ENCODE results near the gene RAB22A.
"Not testable (repeated sequence)": the region's sequence is repeated elsewhere in the genome, so short reads cannot be mapped to it uniquely, and the experiment has no call there.

Gene RAB22A

DNA sequence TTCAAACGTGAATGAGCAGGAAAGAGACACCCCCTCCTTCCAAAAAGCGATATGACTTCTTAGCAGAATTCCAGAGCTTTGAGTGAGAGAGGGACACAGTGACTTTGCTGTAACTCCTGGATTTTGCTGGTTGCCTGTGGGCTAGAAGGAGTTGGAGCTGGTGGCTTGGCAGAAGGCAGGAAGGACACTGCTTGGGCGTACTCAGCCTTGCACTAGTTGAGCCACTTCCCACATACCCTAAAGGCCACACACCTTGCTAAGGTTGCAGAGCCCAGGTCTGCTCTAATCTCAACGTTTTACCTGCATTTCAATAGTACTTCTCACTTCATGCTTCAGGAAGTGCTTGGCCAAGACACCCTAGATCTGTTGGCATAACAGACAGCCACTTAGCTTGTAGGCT lies 30.6 kb downstream of the RAB22A start:
- DNase-seq (ENCODE audit: insufficient read length, low spot score), result no peak
- FAIRE-seq, result peak; percentile 85

DNA sequence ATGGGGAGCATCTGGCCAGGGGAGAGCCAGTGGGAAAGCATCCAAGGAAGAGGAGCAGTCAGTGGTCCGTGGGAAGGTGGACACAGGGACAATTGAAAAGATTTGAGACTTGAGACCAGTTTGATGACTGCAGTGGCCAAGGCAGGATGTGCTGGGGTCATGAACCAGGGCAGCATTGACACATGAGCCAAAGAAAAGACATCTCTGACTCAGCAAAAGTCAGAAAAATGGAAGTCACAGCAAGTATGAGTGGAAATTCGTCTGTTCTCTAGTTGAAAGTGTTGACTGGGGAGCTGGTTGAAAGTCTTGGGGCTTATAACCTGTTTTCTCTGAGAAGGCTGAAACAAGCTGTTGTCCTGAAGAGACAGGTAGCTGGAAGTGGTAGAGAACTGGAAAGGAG lies 31.3 kb downstream of the RAB22A start:
- FAIRE-seq (peak; percentile 92), DNase-seq (ENCODE audit: insufficient read length, low spot score) (peak; percentile 56)

DNA sequence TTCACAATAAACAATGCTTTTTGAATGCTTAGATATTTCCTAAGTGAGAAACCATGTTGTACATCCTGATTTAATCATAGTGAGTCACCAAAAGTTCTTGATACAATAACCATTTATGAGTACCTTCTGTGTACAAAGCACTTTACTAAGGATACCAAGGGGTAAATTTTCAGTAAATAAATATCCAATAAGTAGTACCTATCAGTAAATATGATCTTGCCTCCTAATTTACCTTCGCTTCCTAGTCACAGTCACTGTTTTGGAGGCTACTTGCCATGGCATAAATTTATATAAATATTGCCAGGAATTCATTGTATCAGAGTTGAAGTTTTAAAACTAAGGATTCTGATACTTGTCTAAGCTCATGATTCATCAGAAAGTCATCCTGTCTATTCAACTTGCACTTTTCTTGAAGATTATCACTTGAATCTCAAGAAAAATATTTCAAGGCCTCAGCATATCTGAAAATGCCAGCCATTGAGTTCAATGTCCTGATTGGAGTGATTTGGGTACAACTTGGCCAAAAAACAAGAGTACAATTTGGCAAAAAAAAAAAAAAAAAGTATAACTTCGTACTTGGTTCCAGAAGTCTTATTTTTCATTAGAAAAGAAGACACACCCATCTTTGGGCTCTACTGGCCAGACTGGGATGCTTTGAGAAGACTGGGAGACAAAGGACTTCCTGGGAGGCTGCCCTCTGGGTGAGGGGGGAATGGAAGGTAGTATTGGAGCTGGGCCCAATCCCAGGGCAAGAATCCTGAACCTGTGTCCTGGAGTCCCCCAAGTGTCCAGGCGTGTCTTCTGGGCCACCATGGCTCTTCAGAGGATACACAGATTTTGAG lies 32.8 kb downstream of the RAB22A start:
- DNase-seq (ENCODE audit: insufficient read length, low spot score) (peak; percentile 93), FAIRE-seq (peak; percentile 31)

GRCh38 chr20:58344741-58345140 lies 35.2 kb downstream of the RAB22A start:
- DNase-seq (ENCODE audit: insufficient read length, low spot score) (no peak), FAIRE-seq (no peak)

GRCh38 chr20:58349570-58349969 lies 40.1 kb downstream of the RAB22A start:
- peak; percentile 91 for FAIRE-seq
- DNase-seq (ENCODE audit: insufficient read length, low spot score), result peak; percentile 97

- DNase-seq (ENCODE audit: insufficient read length, low spot score) (no peak), FAIRE-seq (peak; percentile 91)
Observed at GRCh38 chr20:58352468-58352867, 43.0 kb downstream of the RAB22A start.

- DNase-seq (ENCODE audit: insufficient read length, low spot score) (no peak), FAIRE-seq (no peak)
Observed at GRCh38 chr20:58359441-58359840, 49.9 kb downstream of the RAB22A start.

DNA sequence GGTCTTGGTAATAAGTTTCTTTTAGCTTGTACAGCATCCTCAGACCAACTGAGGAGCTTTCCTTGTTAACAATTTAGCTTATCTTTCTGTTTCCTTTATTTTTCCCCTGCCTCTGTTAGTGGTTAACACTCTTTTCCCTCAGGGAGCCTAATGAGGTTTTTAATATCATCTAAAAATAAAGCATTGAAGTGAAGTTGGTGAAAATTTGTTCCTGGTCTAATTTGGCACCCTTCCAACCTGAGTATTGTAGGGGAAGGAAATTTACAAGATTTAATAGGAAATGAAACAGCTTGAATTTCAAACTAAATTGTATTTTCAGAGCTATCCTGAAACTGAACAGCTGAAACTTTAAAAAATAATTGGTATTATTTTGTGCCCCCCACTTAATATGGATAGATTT lies 51.4 kb downstream of the RAB22A start:
- FAIRE-seq (peak; percentile 54), DNase-seq (ENCODE audit: insufficient read length, low spot score) (no peak)

DNA sequence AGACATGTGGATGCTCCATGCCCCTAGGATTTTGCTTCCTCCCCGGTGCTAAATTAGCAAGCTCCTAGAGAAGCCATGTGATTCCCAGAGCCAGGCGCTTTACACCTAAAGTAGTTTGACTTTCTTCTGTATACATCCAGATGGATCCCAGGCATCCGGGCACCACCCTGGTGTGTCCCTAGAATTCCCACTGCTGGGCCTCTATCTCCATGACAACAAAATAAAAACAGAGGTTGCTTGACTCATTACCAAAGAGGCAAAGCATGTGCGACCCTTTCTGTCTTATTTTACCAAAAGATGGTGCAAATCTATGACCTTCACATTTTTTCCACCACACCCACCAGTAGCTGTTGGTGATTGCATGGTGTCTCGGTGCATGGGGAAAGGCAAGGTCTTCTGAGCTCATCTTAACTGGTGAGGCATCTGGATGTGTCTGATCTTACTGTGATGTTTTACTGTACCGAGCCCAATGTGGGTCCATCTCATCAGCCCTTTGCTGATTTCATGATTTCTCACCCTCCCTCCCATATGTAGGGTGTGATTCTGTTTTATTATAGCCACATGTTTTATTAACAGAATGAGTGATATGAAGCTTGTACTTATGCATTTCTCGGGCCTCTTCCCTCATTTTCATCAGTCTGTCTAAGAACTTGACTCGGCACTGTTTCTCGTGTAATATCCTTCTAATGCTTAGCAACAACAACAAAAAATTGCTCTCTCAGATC lies 52.1 kb downstream of the RAB22A start:
- DNase-seq (ENCODE audit: insufficient read length, low spot score) (no peak), FAIRE-seq (peak; percentile 96)

GRCh38 chr20:58362206-58362516 lies 52.6 kb downstream of the RAB22A start:
- no peak for DNase-seq (ENCODE audit: insufficient read length, low spot score)
- no peak for FAIRE-seq

GRCh38 chr20:58362970-58363369 lies 53.5 kb downstream of the RAB22A start:
- DNase-seq (ENCODE audit: insufficient read length, low spot score), result no peak
- FAIRE-seq, result no peak

- FAIRE-seq (peak; percentile 89), DNase-seq (ENCODE audit: insufficient read length, low spot score) (no peak)
Observed at GRCh38 chr20:58366866-58367265, 57.4 kb downstream of the RAB22A start.

DNA sequence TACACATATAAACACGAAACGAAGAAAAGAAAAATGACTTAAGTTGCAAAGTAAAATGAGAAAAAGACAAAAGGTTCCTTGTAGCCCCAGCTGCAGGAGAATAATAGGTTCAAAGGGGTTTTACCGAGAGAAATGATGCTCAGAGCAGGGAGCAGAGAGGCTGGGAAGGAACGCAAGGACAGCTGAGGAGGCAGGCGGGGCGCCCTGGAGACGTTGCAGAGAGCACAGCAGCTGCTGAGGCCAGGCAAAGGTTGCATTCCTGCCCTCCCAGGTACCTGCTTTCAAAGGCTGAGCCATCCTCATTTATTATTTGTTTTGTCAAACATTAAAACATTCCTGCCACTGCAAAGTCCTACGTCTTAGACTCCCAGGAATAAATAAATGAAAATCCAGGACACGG lies 63.3 kb downstream of the RAB22A start:
- no peak for DNase-seq (ENCODE audit: insufficient read length, low spot score)
- peak; percentile 69 for FAIRE-seq

DNA sequence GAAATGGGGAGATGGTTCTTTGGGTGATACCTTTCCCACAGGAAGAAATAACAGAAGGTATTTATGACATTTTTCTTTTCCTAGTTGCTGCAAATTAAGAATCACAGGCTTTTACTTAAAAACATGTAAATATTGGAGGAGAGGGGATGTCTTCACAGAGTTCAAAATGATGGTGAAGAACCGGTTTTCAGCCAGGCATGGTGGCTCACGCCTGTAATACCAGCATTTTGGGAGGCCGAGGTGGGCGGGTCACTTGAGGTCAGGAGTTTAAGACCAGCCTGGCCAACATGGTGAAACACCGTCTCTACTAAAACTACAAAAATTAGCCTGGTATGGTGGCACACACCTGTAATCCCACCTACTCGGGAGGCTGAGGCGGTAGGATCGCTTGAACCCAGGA lies 63.8 kb downstream of the RAB22A start:
- not testable (repeated sequence) for FAIRE-seq; DNase-seq (ENCODE audit: insufficient read length, low spot score)

DNA sequence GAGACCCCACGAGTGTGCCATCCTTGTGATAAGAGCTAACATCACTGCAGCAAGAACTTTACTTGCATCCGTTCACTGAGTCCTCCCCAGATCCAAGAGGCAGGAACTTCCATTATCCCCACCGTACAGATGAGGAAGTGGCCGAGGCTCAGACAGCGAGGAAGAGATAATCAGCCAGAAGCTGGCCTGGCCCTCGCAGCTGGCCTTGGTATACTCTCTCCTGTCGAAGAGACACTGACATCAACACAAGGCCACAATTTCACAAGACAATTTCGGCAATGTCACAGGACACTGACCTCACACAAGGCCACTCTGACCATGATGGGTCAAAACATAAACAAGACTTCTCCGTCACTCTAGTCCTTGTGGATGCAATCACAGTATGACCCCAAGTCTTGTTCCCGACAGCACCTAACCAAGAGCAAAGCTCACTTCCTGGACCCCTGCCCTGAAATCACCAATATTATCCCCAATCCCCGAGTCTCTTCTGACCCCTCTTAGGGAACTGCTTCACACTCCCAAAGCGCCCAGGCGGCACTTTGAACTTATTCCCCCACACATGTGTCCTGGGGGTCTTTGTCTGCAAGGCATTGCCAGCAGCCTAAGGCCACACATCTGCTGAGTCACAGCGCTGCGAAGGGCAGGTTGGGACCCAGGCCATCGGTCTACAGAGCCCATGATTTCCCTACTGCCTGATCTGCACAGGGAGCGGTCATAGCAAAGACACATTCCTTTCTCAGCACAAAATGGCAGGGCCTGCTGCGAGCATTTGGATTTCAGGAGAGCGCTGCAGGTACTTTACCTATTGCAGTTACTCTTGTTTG lies 64.7 kb downstream of the RAB22A start:
- peak; percentile 96 for FAIRE-seq
- DNase-seq (ENCODE audit: insufficient read length, low spot score), result no peak

DNA sequence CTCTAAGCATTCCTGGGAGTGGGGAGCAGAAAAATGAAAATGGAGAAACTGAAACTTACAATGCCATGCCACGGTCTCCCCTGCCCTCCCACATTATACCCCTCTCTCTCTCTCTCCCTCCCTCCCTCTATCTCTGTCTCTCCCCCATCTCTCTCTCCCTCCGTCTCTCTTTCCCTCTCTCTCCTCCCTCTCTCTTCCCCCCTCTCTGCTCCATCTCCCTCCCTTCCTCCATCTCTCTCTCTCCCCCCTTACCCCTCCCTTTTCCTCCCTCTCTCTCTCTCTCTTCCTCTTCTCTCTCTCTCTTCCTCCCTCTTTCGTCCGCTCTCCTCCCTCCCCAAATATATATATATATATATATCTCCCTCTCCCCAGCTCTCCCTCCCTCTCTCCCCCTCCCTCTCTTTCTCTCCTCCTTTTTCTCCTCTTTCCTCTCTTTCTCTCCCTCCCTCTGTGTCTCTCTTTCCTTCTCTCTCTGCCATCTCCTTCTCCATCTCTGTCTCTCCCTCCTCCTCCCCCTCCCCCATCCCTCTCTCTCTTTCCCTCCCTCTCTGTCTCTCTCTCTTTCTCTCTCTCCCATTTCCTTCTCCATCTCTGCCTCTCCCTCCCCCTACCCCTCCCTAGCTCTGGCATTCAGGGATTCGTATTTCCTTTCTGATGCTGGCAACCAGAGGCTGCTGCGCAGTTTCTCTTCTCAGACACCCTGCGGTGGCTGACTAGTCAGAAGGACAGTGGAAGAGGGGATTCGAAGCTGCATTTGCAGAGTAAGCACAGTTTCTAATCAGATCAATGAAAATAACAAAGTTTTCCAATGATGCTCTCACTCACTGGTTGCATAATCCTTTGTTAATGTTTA lies 65.6 kb downstream of the RAB22A start:
- peak; percentile 72 for FAIRE-seq
- no peak for DNase-seq (ENCODE audit: insufficient read length, low spot score)

GRCh38 chr20:58375759-58376352 lies 66.3 kb downstream of the RAB22A start:
- DNase-seq (ENCODE audit: insufficient read length, low spot score) (no peak), FAIRE-seq (no peak)

DNA sequence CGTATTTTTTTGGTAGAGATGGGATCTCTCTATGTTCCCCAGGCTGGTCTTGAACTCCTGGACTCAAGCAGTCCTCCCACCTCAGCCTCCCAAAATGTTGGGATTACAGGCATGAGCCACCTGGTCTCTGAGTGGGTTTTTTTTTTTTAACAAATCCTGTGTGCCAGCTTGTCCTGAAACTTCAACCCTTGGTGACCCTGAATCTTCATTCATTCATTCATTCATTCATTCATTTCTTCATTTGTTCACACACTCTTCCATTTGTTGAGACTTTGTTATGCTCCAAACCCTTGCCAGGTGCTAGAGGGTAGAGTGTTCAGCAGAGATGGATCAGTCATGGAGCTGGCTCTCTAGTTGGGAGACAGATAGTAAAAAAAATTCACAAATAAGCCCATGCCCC lies 67.5 kb downstream of the RAB22A start:
- FAIRE-seq, result no peak

DNA sequence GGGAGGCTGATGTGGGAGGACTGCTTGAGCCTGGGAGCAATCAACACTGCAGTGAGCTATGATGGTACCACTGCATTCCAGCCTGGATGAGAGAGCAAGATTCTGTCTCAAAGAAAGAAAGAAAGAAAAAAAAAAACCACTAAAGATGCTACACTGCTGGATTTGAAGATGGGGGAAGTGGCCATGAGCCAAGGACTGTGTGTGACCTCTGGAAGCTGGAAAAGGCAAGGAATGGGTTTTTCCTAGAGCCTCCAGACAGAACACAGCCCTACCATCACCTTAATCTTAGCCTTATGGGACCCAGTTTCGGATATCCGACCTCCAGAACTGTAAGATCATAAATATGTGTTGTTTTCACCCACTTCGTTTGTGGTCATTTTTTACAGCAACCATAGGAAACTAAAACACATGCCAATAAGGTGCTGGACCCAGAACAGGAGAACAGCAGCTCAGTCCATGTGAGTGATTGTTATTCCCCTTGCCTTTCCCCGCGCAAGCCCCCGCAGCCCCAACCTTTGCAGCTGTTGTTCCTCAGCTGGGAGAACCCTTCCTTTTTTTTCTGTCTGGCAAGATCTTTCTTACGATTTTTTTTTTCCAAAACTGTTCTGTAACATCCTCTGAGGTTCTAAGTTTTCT lies 68.4 kb downstream of the RAB22A start:
- DNase-seq (ENCODE audit: insufficient read length, low spot score), result no peak
- peak; percentile 76 for FAIRE-seq

More for the DNA sequence above, 67.5 kb downstream of the RAB22A start:
- no peak for DNase-seq (ENCODE audit: insufficient read length, low spot score)
